GM20431 (cell line): ENCODE results near the gene PHACTR2.

Experiments
- in situ Hi-C: fragments of 300-500 bp; cut with MseI, MboI; formaldehyde crosslinking; loops from one replicate; pipeline ENCODE4 v1.15.0; 2020; ENCODE audit warnings: low sequenced_read_pairs; ENCODE audit not compliant: unreplicated experiment

Gene PHACTR2

GRCh38 chr6:143696664-143697000, 18.9 kb downstream of the PHACTR2 start:
- in situ Hi-C loops = no loop called here

GRCh38 chr6:143697076-143697800, 19.5 kb downstream of the PHACTR2 start:
- in situ Hi-C loops = no loop called here

- in situ Hi-C loops = no loop called here
Measured at GRCh38 chr6:143698329-143698728, 20.6 kb downstream of the PHACTR2 start.

- in situ Hi-C loops = no loop called here
Measured at GRCh38 chr6:143698759-143699429, 21.1 kb downstream of the PHACTR2 start.

- in situ Hi-C loops = no loop called here
Measured at GRCh38 chr6:143699430-143699825, 21.7 kb downstream of the PHACTR2 start.

- in situ Hi-C loops = no loop called here
Measured at GRCh38 chr6:143700684-143701348, 23.1 kb downstream of the PHACTR2 start.

GRCh38 chr6:143701349-143702234, 23.8 kb downstream of the PHACTR2 start:
- in situ Hi-C loops = no loop called here

- in situ Hi-C loops = no loop called here
Measured at GRCh38 chr6:143705569-143705968, 27.8 kb downstream of the PHACTR2 start.

- in situ Hi-C loops = no loop called here
Measured at GRCh38 chr6:143707697-143708096, 29.9 kb downstream of the PHACTR2 start.

- in situ Hi-C loops = no loop called here
Measured at GRCh38 chr6:143708889-143709288, 31.1 kb downstream of the PHACTR2 start.

- in situ Hi-C loops = no loop called here
Measured at GRCh38 chr6:143711714-143712113, 33.9 kb downstream of the PHACTR2 start.

GRCh38 chr6:143718472-143718871, 40.7 kb downstream of the PHACTR2 start:
- in situ Hi-C loops = no loop called here

- in situ Hi-C loops = no loop called here
Measured at GRCh38 chr6:143721642-143722041, 43.9 kb downstream of the PHACTR2 start.

GRCh38 chr6:143724876-143725275, 47.1 kb downstream of the PHACTR2 start:
- in situ Hi-C loops = no loop called here

GRCh38 chr6:143726015-143726647, 48.4 kb downstream of the PHACTR2 start:
- in situ Hi-C loops = no loop called here

- in situ Hi-C loops = no loop called here
Measured at GRCh38 chr6:143727035-143727434, 49.3 kb downstream of the PHACTR2 start.

GRCh38 chr6:143731789-143732188, 54.0 kb downstream of the PHACTR2 start:
- in situ Hi-C loops = no loop called here

GRCh38 chr6:143732536-143732935, 54.8 kb downstream of the PHACTR2 start:
- in situ Hi-C loops = no loop called here

- in situ Hi-C loops = no loop called here
Measured at GRCh38 chr6:143733510-143733909, 55.7 kb downstream of the PHACTR2 start.

GRCh38 chr6:143734641-143735063, 56.9 kb downstream of the PHACTR2 start:
- in situ Hi-C loops = no loop called here
